ENCODE results near the gene ZDBF2.
A peak's percentile ranks its signal among the peaks of the same experiment; 100 is the strongest.

Gene ZDBF2

GRCh38 chr2:206259376-206260187 lies 14.9 kb upstream of the ZDBF2 start:
- peaks cover 82% of the 10 kb centered on the region for H3K27me3 ChIP-seq (ENCODE audit: control insufficient read depth, insufficient read depth, low read length)
- WGBS (ENCODE audit: insufficient coverage, insufficient read length), result no CpG with 5 or more reads among the region's 10 CpGs
- no peaks in the 10 kb centered on the region for H3K36me3 ChIP-seq (ENCODE audit: control insufficient read depth, insufficient read depth, low read length)
- DNase-seq (ENCODE audit: low read depth, low spot score), result no peak
- no peak overlapping the region for H3K27ac ChIP-seq (ENCODE audit: low read length)
- H3K9me3 ChIP-seq (ENCODE audit: control insufficient read depth, insufficient read depth, low read length), result no peaks in the 10 kb centered on the region
- H3K4me3 ChIP-seq (ENCODE audit: low read length), result no peak overlapping the region
- no peaks in the 10 kb centered on the region for H3K4me1 ChIP-seq (ENCODE audit: control insufficient read depth, insufficient read depth, low read length)

- Histone ChIP-seq H3K9me3 (ENCODE audit: control insufficient read depth, insufficient read depth, low read length) (no peaks in the 10 kb centered on the region), H3K36me3 (ENCODE audit: control insufficient read depth, insufficient read depth, low read length) (no peaks in the 10 kb centered on the region), H3K27me3 (ENCODE audit: control insufficient read depth, insufficient read depth, low read length) (peaks cover 84% of the 10 kb centered on the region), H3K4me1 (ENCODE audit: control insufficient read depth, insufficient read depth, low read length) (no peaks in the 10 kb centered on the region), H3K4me3 (ENCODE audit: low read length) (no peak overlapping the region), H3K27ac (ENCODE audit: low read length) (no peak overlapping the region)
- no peak for DNase-seq (ENCODE audit: low read depth, low spot score)
- WGBS (ENCODE audit: insufficient coverage, insufficient read length), result no CpG with 5 or more reads among the region's 7 CpGs
Observed at GRCh38 chr2:206260188-206261012, 14.1 kb upstream of the ZDBF2 start.

DNA sequence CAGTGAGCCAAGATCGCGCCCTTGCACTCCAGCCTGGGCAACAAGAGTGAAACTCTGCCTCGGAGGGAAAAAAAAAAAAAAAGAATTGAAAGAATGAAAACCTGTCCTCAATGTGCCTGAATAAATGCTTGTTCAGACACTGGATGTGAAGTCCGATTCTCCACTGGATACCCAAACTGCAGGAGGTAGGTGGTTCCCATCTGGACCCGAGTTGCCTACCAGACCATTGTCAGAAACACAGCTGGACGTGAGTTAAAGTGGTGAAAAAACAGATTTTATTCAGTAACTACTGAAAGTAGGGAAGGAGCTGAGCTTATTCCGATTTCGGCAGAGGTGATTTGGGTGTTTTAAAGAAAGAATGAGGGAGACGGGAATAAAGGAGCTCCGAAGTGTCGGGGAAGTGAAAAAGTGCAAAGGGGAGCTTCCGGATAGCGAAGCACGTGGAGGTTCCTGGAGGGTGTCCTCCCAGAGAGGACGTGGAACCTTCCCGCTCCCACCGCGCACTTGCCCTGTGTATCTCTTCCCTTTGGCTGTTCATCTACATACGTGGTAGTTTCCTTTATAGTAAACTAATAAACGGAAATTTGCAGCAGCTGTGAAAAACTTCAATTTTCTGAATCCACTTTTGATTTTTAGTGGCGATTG lies 10.4 kb upstream of the ZDBF2 start:
- WGBS (ENCODE audit: insufficient coverage, insufficient read length), result no CpG with 5 or more reads among the region's 21 CpGs

DNA sequence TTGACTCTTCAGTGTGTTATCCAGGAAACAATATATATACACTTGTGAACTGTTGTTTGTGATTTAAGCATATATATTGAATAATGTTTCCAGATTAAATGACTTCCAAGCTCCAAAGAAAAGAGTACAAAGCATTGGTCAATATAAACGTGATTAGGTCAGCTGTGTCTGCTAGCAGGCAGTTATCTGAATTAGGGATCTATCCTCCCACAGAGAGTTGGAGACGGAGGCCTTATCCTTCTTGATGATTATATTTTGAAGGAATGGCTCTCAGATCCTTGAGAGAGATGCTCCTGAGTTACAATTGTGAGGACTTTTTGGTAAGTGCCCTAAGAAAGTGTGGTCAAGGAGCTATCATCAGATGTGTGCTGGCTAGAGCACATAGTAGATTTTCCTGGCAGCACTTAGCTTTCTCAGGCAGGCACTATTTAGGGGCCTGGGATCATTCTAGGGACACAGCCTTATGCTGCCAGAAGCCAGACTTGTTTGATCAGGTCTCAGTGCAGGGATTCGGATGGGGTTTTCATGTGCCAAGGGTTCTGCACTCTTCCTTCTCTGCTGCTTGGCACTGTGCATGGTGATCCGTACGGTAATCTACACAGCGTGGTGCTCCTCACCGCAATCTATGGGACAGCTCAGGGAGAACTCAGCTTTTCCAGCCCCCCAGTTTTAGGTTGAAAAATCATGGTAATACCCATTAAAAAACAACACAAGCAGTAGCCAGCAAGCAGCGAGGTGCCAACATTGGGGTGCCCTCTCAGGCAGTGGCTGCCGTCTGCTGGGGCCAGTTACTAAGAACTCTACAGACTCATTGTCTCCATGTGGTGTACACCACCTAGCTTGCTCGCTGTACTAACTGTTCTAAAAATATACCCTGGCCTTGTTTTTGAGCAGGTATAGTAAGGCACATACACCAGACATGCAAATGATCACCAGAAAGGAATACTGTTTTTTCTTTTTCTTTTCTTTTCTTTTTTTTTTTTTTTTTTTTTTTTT lies 8.0 kb upstream of the ZDBF2 start:
- H3K4me3 ChIP-seq (ENCODE audit: low read length), result no peak overlapping the region
- no peaks in the 10 kb centered on the region for H3K36me3 ChIP-seq (ENCODE audit: control insufficient read depth, insufficient read depth, low read length)
- no peak overlapping the region for H3K27ac ChIP-seq (ENCODE audit: low read length)
- WGBS (ENCODE audit: insufficient coverage, insufficient read length), result no CpG with 5 or more reads among the region's 10 CpGs
- H3K9me3 ChIP-seq (ENCODE audit: control insufficient read depth, insufficient read depth, low read length), result no peaks in the 10 kb centered on the region
- no peaks in the 10 kb centered on the region for H3K4me1 ChIP-seq (ENCODE audit: control insufficient read depth, insufficient read depth, low read length)
- DNase-seq (ENCODE audit: low read depth, low spot score), result no peak
- peaks cover 58% of the 10 kb centered on the region for H3K27me3 ChIP-seq (ENCODE audit: control insufficient read depth, insufficient read depth, low read length)

More for the DNA sequence above, 10.4 kb upstream of the ZDBF2 start:
- Histone ChIP-seq H3K27me3 (ENCODE audit: control insufficient read depth, insufficient read depth, low read length) (peaks cover 72% of the 10 kb centered on the region), H3K4me1 (ENCODE audit: control insufficient read depth, insufficient read depth, low read length) (no peaks in the 10 kb centered on the region), H3K27ac (ENCODE audit: low read length) (no peak overlapping the region), H3K9me3 (ENCODE audit: control insufficient read depth, insufficient read depth, low read length) (no peaks in the 10 kb centered on the region), H3K36me3 (ENCODE audit: control insufficient read depth, insufficient read depth, low read length) (no peaks in the 10 kb centered on the region), H3K4me3 (ENCODE audit: low read length) (no peak overlapping the region)
- no peak for DNase-seq (ENCODE audit: low read depth, low spot score)

- H3K4me3 ChIP-seq (ENCODE audit: low read length), result no peak overlapping the region
- H3K36me3 ChIP-seq (ENCODE audit: control insufficient read depth, insufficient read depth, low read length), result no peaks in the 10 kb centered on the region
- H3K27me3 ChIP-seq (ENCODE audit: control insufficient read depth, insufficient read depth, low read length), result peaks cover 57% of the 10 kb centered on the region
- H3K27ac ChIP-seq (ENCODE audit: low read length), result no peak overlapping the region
- no peak for DNase-seq (ENCODE audit: low read depth, low spot score)
- H3K4me1 ChIP-seq (ENCODE audit: control insufficient read depth, insufficient read depth, low read length), result no peaks in the 10 kb centered on the region
- no CpG with 5 or more reads among the region's 5 CpGs for WGBS (ENCODE audit: insufficient coverage, insufficient read length)
- no peaks in the 10 kb centered on the region for H3K9me3 ChIP-seq (ENCODE audit: control insufficient read depth, insufficient read depth, low read length)
Observed at GRCh38 chr2:206267567-206267966, 6.9 kb upstream of the ZDBF2 start.

- peaks cover 38% of the 10 kb centered on the region for H3K27me3 ChIP-seq (ENCODE audit: control insufficient read depth, insufficient read depth, low read length)
- WGBS (ENCODE audit: insufficient coverage, insufficient read length), result no CpG with 5 or more reads among the region's 1 CpG
Observed at GRCh38 chr2:206271065-206271464, 3.4 kb upstream of the ZDBF2 start.

GRCh38 chr2:206273905-206274304 lies 558 bp upstream of the ZDBF2 start:
- peaks cover 29% of the 10 kb centered on the region for H3K27me3 ChIP-seq (ENCODE audit: control insufficient read depth, insufficient read depth, low read length)
- no peak overlapping the region for H3K27ac ChIP-seq (ENCODE audit: low read length)
- no peaks in the 10 kb centered on the region; the same call in 1 of the 2 replicates for H3K4me1 ChIP-seq (ENCODE audit: control insufficient read depth, insufficient read depth, low read length)
- DNase-seq (ENCODE audit: low read depth, low spot score), result no peak
- H3K4me3 ChIP-seq (ENCODE audit: low read length), result peak overlapping the region; percentile 71; the same call in 1 of the 2 replicates
- no peaks in the 10 kb centered on the region for H3K9me3 ChIP-seq (ENCODE audit: control insufficient read depth, insufficient read depth, low read length)
- no peaks in the 10 kb centered on the region for H3K36me3 ChIP-seq (ENCODE audit: control insufficient read depth, insufficient read depth, low read length)
- no CpG with 5 or more reads among the region's 6 CpGs for WGBS (ENCODE audit: insufficient coverage, insufficient read length)

More at GRCh38 chr2:206271065-206271464, 3.4 kb upstream of the ZDBF2 start:
- no peaks in the 10 kb centered on the region for H3K9me3 ChIP-seq (ENCODE audit: control insufficient read depth, insufficient read depth, low read length)
- DNase-seq (ENCODE audit: low read depth, low spot score), result no peak
- no peaks in the 10 kb centered on the region for H3K4me1 ChIP-seq (ENCODE audit: control insufficient read depth, insufficient read depth, low read length)
- H3K36me3 ChIP-seq (ENCODE audit: control insufficient read depth, insufficient read depth, low read length), result no peaks in the 10 kb centered on the region
- no peak overlapping the region for H3K27ac ChIP-seq (ENCODE audit: low read length)
- no peak overlapping the region for H3K4me3 ChIP-seq (ENCODE audit: low read length)

GRCh38 chr2:206275312-206276055 lies 1.0 kb downstream of the ZDBF2 start:
- no CpG with 5 or more reads among the region's 23 CpGs for WGBS (ENCODE audit: insufficient coverage, insufficient read length)
- no peak overlapping the region for H3K27ac ChIP-seq (ENCODE audit: low read length)

More at GRCh38 chr2:206275312-206276055, 1.0 kb downstream of the ZDBF2 start:
- H3K36me3 ChIP-seq (ENCODE audit: control insufficient read depth, insufficient read depth, low read length), result no peaks in the 10 kb centered on the region
- H3K4me3 ChIP-seq (ENCODE audit: low read length), result peak overlapping the region; percentile 71
- H3K27me3 ChIP-seq (ENCODE audit: control insufficient read depth, insufficient read depth, low read length), result peaks cover 24% of the 10 kb centered on the region
- no peak for DNase-seq (ENCODE audit: low read depth, low spot score)
- no peaks in the 10 kb centered on the region for H3K9me3 ChIP-seq (ENCODE audit: control insufficient read depth, insufficient read depth, low read length)
- no peaks in the 10 kb centered on the region; the same call in 1 of the 2 replicates for H3K4me1 ChIP-seq (ENCODE audit: control insufficient read depth, insufficient read depth, low read length)
